Left lobe of liver (tissue), 2 donors: ENCODE results near the gene DCLRE1B. TPM values are rescaled to one million over a fixed set of nuclear protein-coding genes. Genes with fewer than 3 reads are reported as not detected.

Source experiments
- ATAC-seq: fragments of 200-7000 bp; cut with Tn5 transposase; one replicate; pipeline ENCODE4 v1.9.1; 2020; ENCODE audit warnings: mild to moderate bottlenecking, moderate library complexity
- DNase-seq: peaks from one replicate; pipeline ENCODE4 v3.0.0-alpha.2; 2020; ENCODE audit warnings: low spot score
- total RNA-seq: library from RNA; stranded (reverse); gene quantifications from one replicate; pipeline ENCODE4 v1.2.1, GENCODE V29; 2021
- donor health status: DM: no; HTN: no; CAD: no; lungs with moderate emphysema.
- donor health status: DM: no; HTN: yes; CAD: no.

The DCLRE1B gene
- total RNA-seq, 1 donor from 2014 or later = 1.6 TPM

- ATAC-seq = no peak
- no peak for DNase-seq
These were observed 18.4 kb upstream of the DCLRE1B start for GRCh38 chr1:113886417-113887401.

GRCh38 chr1:113887402-113888175, 17.5 kb upstream of the DCLRE1B start, which contains the start of gene BCL2L15:
TSS of gene BCL2L15 (minus strand) at chr1:113887581. CDS start at chr1:113887375, 206 bp downstream.
- DNase-seq (no peak), ATAC-seq (no peak)

GRCh38 chr1:113890816-113891215, 14.3 kb upstream of the DCLRE1B start:
- no peak for DNase-seq
- no peak for ATAC-seq

DNA sequence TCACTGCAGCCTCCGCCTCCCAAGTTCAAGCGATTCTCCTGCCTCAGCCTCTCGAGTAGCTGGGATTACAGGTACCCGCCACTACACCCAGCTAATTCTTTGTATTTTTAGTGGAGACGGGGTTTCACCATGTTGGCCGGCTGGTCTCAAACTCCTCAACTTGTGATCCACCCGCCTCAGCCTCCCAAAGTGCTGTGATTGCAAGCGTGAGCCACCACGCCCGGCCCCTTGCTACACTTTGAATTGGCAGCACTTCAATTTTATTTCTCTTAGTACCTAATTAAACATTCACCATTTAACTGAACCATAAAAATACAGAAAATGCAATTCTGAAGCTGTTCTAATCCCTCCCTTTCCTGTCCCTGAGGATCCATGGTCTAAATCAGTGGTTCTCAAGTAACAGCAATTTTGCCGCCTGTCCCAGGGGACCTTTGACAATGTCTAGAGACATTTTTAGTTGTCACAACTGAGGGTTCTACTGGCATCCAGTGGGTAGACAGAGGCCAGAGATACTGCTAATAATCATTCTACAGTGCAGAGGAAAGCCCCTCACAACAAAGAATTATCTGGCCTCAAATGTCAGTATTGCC, 13.4 kb upstream of the DCLRE1B start:
- ATAC-seq (no peak), DNase-seq (no peak)

- DNase-seq = no peak
- no peak for ATAC-seq
These were observed 11.9 kb upstream of the DCLRE1B start for GRCh38 chr1:113893267-113893666.

DNA sequence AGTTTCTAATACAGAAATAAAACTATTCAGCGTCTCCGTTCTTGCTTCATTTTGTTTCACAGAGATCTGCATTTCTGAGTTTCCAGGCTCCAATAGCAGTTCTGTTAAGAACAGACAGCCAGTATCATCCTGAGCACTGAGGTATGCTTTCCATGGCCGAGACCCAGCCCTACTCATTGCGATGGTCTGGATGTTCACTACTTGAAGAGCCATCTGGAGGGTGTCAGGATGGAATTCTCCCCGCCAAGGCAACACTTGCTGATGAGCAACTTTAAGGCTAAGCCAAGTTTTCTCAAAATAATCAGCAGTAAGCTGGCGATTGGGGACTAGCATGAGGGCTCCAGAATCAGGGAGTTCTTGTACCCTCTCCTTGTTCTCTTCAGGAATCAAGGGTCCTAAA, 10.0 kb upstream of the DCLRE1B start:
- no peak for ATAC-seq
- no peak for DNase-seq

- no peak for ATAC-seq
- no peak for DNase-seq
These were observed 9.2 kb upstream of the DCLRE1B start for GRCh38 chr1:113895961-113896360.

GRCh38 chr1:113898241-113898814, 6.8 kb upstream of the DCLRE1B start:
- ATAC-seq (no peak), DNase-seq (no peak)

GRCh38 chr1:113899111-113899510, 6.0 kb upstream of the DCLRE1B start:
- DNase-seq = no peak
- ATAC-seq = no peak

DNA sequence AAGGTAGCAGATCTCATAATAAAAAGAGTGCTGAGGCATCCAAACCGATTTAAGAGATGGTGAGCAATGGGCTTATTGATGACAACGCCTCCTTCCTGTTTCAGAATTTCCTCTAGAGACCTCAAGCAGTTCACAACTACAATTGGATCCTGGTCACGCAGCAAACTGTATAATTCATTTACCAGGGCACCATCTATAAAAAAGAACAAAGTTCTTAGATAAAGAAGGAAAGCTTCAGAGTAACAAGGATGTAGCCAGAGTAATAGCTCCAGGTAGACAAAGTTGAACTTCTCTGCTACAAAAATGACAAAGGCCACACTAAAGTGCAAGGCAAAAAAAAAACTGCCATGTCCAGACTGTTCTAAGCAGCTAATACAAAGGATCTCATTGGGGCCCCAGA, 3.9 kb upstream of the DCLRE1B start:
- DNase-seq = no peak
- no peak for ATAC-seq

GRCh38 chr1:113903501-113904292, 1.4 kb upstream of the DCLRE1B start:
- DNase-seq = no peak
- ATAC-seq = no peak

GRCh38 chr1:113904293-113904673, 843 bp upstream of the DCLRE1B start:
- DNase-seq = no peak
- peak; percentile 45 for ATAC-seq

DNA sequence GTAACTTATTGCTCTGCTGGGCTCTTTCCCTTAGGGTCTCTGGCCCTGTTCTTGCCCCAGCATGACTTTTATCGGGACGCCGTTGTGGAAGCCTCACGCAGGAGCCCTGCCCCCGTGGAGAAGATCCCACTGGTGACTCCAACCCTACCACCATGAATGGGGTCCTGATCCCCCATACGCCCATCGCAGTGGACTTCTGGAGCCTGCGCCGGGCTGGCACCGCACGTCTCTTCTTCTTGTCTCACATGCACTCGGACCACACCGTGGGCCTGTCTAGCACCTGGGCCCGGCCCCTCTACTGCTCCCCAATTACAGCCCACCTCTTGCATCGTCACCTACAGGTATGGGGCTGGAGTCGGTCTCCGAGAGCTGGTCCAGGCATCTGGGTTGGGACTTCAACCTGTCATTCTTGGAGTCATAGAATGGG, 322 bp downstream of the DCLRE1B start:
- no peak for DNase-seq
- ATAC-seq = no peak

DNA sequence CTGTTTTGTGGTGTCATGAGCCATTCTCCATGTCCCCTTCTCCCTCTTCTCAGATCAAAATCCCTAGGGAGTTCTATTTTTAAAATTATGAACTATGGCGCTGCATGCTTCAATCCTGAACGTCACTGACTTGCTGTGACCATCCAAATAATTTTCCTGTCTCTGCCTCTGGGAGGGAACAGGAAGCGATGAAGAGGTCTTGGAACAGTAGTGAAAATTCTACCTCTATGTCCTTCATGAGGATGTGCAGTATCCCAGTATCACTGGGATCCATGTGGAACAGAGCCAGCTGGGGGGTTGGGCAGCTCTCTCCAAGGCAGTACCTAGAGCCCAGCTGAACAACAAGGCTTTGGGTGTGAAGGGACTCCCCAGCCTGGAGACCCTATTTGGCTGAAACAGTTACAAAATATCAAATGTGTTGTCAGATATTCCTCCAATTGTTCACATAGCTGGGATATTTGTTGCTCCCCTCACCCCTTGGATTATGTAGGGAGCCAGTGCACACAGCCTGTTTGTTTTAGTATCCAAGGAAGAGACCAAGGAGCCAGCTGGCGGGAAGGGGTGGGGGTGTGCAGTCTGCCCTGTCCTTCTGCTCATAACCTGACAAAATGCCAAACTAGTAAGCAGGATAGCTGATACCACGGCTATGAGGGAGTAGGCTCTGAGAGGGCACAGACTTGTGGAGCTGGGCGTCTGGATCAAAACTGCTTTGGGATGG, 7.6 kb downstream of the DCLRE1B start:
- DNase-seq (no peak), ATAC-seq (peak; percentile 12)

GRCh38 chr1:113913312-113913668, 8.2 kb downstream of the DCLRE1B start:
- DNase-seq = no peak

GRCh38 chr1:113913887-113914664, 8.9 kb downstream of the DCLRE1B start:
- DNase-seq (no peak), ATAC-seq (no peak)

More at GRCh38 chr1:113913312-113913668, 8.2 kb downstream of the DCLRE1B start:
- ATAC-seq = no peak

DNA sequence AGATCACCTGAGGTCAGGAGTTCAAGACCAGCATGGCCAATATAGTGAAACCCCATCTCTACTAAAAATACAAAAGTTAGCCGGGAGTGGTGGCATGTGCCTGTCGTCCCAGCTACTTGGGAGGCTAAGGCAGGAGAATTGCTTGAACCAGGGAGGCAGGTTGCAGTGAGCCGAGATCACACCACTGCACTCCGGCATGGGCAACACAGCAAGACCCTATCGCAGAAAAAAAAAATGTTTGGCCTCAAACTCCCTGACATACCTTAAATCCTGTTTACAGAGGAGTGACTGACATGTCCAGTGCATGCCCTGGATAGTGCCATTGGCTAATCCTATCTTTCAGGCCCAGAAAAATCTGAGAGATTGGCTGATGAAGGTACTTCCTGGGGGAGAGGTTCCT, 11.8 kb downstream of the DCLRE1B start:
- DNase-seq = no peak
- no peak for ATAC-seq

DNA sequence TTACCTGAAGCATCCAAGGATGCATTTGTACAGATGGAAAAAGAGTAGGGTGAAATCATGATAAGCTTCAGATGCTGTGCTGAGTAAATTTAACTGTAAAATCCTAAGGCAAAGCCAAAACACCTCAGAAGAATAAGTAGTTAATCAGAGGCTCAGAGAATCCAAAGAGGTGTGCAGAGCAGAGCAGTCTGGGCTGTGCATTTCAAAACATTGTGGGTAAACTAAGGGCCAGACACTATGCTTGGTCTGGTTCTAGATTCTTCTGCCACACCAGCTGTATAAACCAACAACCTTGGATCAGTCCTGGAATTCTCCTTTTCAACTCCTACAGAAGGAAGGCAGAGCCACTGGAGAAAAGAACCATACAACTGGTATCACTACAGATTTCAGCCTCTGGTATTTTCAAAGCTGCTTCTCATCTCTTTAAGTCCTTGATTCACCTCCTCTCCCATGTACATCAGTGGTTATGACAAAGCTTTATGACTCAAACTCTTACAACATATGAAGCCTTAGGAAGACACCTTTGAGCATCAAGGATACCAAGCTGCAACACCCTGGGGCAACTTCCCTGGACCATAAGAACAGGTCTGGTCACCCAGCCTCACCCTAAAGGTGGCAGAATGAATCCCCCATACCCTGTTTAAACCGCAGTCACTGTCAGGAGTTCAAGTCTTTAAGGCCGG, 12.4 kb downstream of the DCLRE1B start:
- no peak for DNase-seq
- ATAC-seq = no peak
